A549 (cell line): ENCODE results near the gene CNOT6. TPM values are rescaled to one million over a fixed set of nuclear protein-coding genes. Genes with fewer than 3 reads are reported as not detected.

Source experiments
- ATAC-seq, 2 experiments: fragments of 200-7000 bp in 1 of 2; fragments of >200 bp in 1 of 2; cut with Nextera tagmentation in 1 of 2; cut with Tn5 transposase in 1 of 2; 3 replicates each; pipeline versions ENCODE4 v1.8.0 to v1.9.1; 2018 to 2020; ENCODE audit warnings: mild to moderate bottlenecking in 1 of 2, moderate library complexity in 1 of 2
- CTCF ChIA-PET: fragments of 300-600 bp; sonication (Branson Sonifier 250); formaldehyde crosslinking; extraction: SDS; loops from one replicate; lab custom pipeline; 2021; ENCODE audit warnings: antibody characterized with exemption, inconsistent platforms; lab: Yijun Ruan, JAX
- POLR2A ChIA-PET: fragments of 350-600 bp; formaldehyde crosslinking; extraction: SDS; loops from one replicate; lab custom pipeline; 2021; ENCODE audit warnings: antibody characterized with exemption, inconsistent platforms; lab: Yijun Ruan, JAX
- DNase-seq, 2 experiments: peaks; one replicate each; pipeline versions ENCODE4 v3.0.0 to v3.0.0-alpha.2; 2011 to 2016; ENCODE audit warnings: low read depth in 1 of 2, low spot score in 1 of 2
- FAIRE-seq: peaks from 2 replicates; lab custom pipeline; 2011; peaks lifted over from hg19 to GRCh38; lab: Jason Lieb, UNC
- H3K27ac ChIP-seq, 2 experiments: fragments of >200 bp; sonication (Bioruptor Twin); formaldehyde crosslinking; 3 replicates each; pipeline ENCODE4 v1.5.1; 2016 to 2017
- H3K4me1 ChIP-seq: fragments of >200 bp; sonication (Bioruptor Twin); formaldehyde crosslinking; 3 replicates; pipeline ENCODE4 v1.6.1; 2016
- H3K4me2 ChIP-seq: fragments of >200 bp; sonication (Bioruptor Twin); formaldehyde crosslinking; 3 replicates; pipeline ENCODE4 v1.6.1; 2016
- H3K4me3 ChIP-seq: fragments of >200 bp; sonication (Bioruptor Twin); formaldehyde crosslinking; 3 replicates; pipeline ENCODE4 v1.5.1; 2016
- H3K9me3 ChIP-seq: fragments of >200 bp; sonication (Bioruptor Twin); formaldehyde crosslinking; 3 replicates; pipeline ENCODE4 v1.6.1; 2016
- EHMT2 ChIP-seq: fragments of 200-600 bp; sonication (generic); IDR thresholded peaks from 2 replicates; pipeline ENCODE4 v1.6.1; 2016; ENCODE audit warnings: antibody characterized with exemption, low read depth, mild to moderate bottlenecking, moderate library complexity
- ESRRA ChIP-seq: fragments of 150-350 bp; IDR thresholded peaks from 2 replicates; pipeline ENCODE4 v1.6.1; 2014; ENCODE audit warnings: mild to moderate bottlenecking, low read length, borderline replicate concordance
- FOSL2 ChIP-seq, 2 experiments: fragments of 450-650 bp in 1 of 2; fragments of >200 bp in 1 of 2; sonication (Bioruptor Twin) in 1 of 2; formaldehyde crosslinking; IDR thresholded peaks; 2 replicates each; pipeline versions ENCODE4 v1.5.0 to v1.6.1; 2016 to 2020; ENCODE audit warnings: mild to moderate bottlenecking in 1 of 2, moderate library complexity in 1 of 2
- GATA3 ChIP-seq: IDR thresholded peaks from 2 replicates; pipeline ENCODE4 v1.6.1; 2012; ENCODE audit warnings: borderline replicate concordance
- HEYL ChIP-seq: fragments of 250-450 bp; sonication (Bioruptor Pico); IDR thresholded peaks from 2 replicates; pipeline ENCODE4 v1.8.0; 2021; ENCODE audit warnings: mild to moderate bottlenecking, moderate library complexity
- HOXA7 ChIP-seq: fragments of 250-450 bp; sonication (Bioruptor Pico); IDR thresholded peaks from 2 replicates; pipeline ENCODE4 v1.5.0; 2020; ENCODE audit warnings: mild to moderate bottlenecking, moderate library complexity
- HOXB13 ChIP-seq: fragments of 250-450 bp; sonication (Bioruptor Pico); IDR thresholded peaks from 2 replicates; pipeline ENCODE4 v1.5.0; 2020; ENCODE audit warnings: low read depth, mild to moderate bottlenecking, moderate library complexity
- HOXB5 ChIP-seq: fragments of 250-450 bp; sonication (Bioruptor Pico); IDR thresholded peaks from 2 replicates; pipeline ENCODE4 v1.5.0; 2020; ENCODE audit warnings: mild to moderate bottlenecking, moderate library complexity
- MAZ ChIP-seq: fragments of 150-350 bp; IDR thresholded peaks from 2 replicates; pipeline ENCODE4 v1.6.1; 2014; ENCODE audit warnings: antibody characterized with exemption, low read depth, low read length, borderline replicate concordance
- NFE2L2 ChIP-seq: fragments of 150-350 bp; conservative IDR thresholded peaks from 2 replicates; pipeline ENCODE4 v1.6.1; 2014; ENCODE audit warnings: low read length
- NPAS2 ChIP-seq: fragments of 250-450 bp; sonication (Bioruptor Pico); IDR thresholded peaks from 2 replicates; pipeline ENCODE4 v1.8.0; 2022; ENCODE audit warnings: mild to moderate bottlenecking, moderate library complexity, borderline replicate concordance
- RARB ChIP-seq: fragments of 250-450 bp; sonication (Bioruptor Pico); IDR thresholded peaks from 2 replicates; pipeline ENCODE4 v1.8.0; 2021; ENCODE audit warnings: mild to moderate bottlenecking, moderate library complexity
- RNF2 ChIP-seq: fragments of 200-600 bp; sonication (generic); IDR thresholded peaks from 2 replicates; pipeline ENCODE4 v1.6.1; 2016; ENCODE audit warnings: low read depth, mild to moderate bottlenecking, antibody characterized with exemption, moderate library complexity, borderline replicate concordance
- TFCP2L1 ChIP-seq: fragments of 250-450 bp; sonication (Bioruptor Pico); IDR thresholded peaks from 2 replicates; pipeline ENCODE4 v1.5.0; 2021; ENCODE audit warnings: mild to moderate bottlenecking
- ZC3H11A ChIP-seq: fragments of 450-650 bp; IDR thresholded peaks from 2 replicates; pipeline ENCODE4 v1.6.1; 2014; ENCODE audit warnings: antibody characterized with exemption, mild to moderate bottlenecking
- ZFP36 ChIP-seq: fragments of 450-650 bp; IDR thresholded peaks from 2 replicates; pipeline ENCODE4 v1.6.1; 2014; ENCODE audit warnings: borderline replicate concordance; ENCODE audit not compliant: partially characterized antibody
- ZNF302 ChIP-seq: fragments of 250-450 bp; sonication (Bioruptor Pico); IDR thresholded peaks from 2 replicates; pipeline ENCODE4 v1.9.0; 2021; ENCODE audit warnings: inconsistent platforms, mild to moderate bottlenecking, moderate library complexity
- WGBS: methylation state at CpG from one replicate; pipeline ENCODE4 v1.1.6; 2017; ENCODE audit errors: missing lambda C conversion rate; 5-methylcytosine and 5-hydroxymethylcytosine counted together
- polyA plus RNA-seq, 4 experiments: library from polyadenylated mRNA; depleted of rRNA in 3 of 4; stranded (reverse); fragments of >200 nt; fragmentation: RNase III in 1 of 4; extraction: RNeasy Plus Mini Kit Qiagen cat#74134 plus additional on column Dnase treatment in 1 of 4; gene quantifications; 2 replicates in 3 of 4; 3 replicates in 1 of 4; pipeline ENCODE4 v1.2.3, GENCODE V29; 2011 to 2017
- TF ChIP-seq, protein P1 (sequence below): fragments of 450-650 bp; IDR thresholded peaks from 2 replicates; pipeline ENCODE4 v1.6.1; 2014; ENCODE audit warnings: antibody characterized with exemption
- TF ChIP-seq, protein P2 (sequence below): IDR thresholded peaks from 2 replicates; pipeline ENCODE4 v1.6.1; 2012; ENCODE audit warnings: low read depth, borderline replicate concordance
- TF ChIP-seq, protein P3 (sequence below): fragments of 250-450 bp; sonication (Bioruptor Pico); IDR thresholded peaks from 2 replicates; pipeline ENCODE4 v1.5.0; 2020; ENCODE audit warnings: low read depth, mild to moderate bottlenecking, moderate library complexity

CNOT6 gene
- polyA plus RNA-seq, 2 of the 4 experiments (the other 2 are of a cell fraction) = 18.2 to 28.5 TPM

DNA sequence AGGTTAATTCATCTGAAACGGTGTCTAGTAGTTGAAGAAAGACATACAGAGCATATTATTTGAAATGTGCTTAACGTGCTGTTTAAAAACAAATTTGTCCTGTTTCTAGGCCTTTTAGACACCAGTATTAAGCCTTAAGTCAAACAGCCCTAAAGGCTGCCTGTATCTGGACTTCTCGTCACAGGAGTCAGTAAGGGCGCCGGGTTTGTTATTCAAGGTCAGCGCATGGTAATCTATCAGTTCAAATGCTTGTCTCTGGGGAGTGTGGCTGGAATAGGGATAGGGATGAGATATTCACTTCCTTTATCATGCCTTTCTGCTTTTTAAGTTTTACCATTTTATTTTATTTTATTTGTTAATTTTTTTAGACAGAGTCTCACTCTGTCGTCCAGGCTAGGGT lies 9.4 kb upstream of the CNOT6 start:
- ATAC-seq (no peak; a peak in 1 of 6 replicates), DNase-seq (no peak), FAIRE-seq (no peak)
- H3K4me1 ChIP-seq = 0 out of 3 replicates have a peak, but pooled peaks cover 3% of the 10 kb centered on the region
- H3K9me3 ChIP-seq = no peaks in the 10 kb centered on the region
- H3K27ac ChIP-seq = 0 out of 6 replicates have a peak overlapping the region, but pooled peaks of 1 of the 2 experiments have one; percentile 35
- no peak overlapping the region for H3K4me3 ChIP-seq
- 89% methylated on average over 7 of the region's 7 CpGs for WGBS
- no peak for TF ChIP-seq NFE2L2
- TF ChIP-seq, protein P1, sequence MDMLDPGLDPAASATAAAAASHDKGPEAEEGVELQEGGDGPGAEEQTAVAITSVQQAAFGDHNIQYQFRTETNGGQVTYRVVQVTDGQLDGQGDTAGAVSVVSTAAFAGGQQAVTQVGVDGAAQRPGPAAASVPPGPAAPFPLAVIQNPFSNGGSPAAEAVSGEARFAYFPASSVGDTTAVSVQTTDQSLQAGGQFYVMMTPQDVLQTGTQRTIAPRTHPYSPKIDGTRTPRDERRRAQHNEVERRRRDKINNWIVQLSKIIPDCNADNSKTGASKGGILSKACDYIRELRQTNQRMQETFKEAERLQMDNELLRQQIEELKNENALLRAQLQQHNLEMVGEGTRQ = no peak
- TF ChIP-seq EHMT2 = no peak
- no peak for TF ChIP-seq FOSL2 (IDR thresholded peaks at IDR 0.05)
- TF ChIP-seq FOSL2 (CRISPR knock-in tag; IDR thresholded peaks at IDR 0.05) = no peak
- no peak for TF ChIP-seq HEYL
- no peak for TF ChIP-seq ZFP36
- TF ChIP-seq TFCP2L1 (CRISPR knock-in tag) = no peak
- no peak for TF ChIP-seq HOXB5 (CRISPR knock-in tag)
- TF ChIP-seq, protein P2, sequence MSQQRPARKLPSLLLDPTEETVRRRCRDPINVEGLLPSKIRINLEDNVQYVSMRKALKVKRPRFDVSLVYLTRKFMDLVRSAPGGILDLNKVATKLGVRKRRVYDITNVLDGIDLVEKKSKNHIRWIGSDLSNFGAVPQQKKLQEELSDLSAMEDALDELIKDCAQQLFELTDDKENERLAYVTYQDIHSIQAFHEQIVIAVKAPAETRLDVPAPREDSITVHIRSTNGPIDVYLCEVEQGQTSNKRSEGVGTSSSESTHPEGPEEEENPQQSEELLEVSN = no peak
- TF ChIP-seq MAZ = no peak
- no peak for TF ChIP-seq GATA3
- TF ChIP-seq RARB (CRISPR knock-in tag) = no peak
- TF ChIP-seq ZNF302 (CRISPR knock-in tag) = no peak
- no peak for TF ChIP-seq HOXA7
- CTCF ChIA-PET = interaction anchor here (0.6 to 23.6 kb wide), 13 partner anchors 11 to 633 kb away, joined by 3 to 344 read pairs (median 3); partner anchors contain the start of gene MAPK9
- no peak overlapping the region for H3K4me2 ChIP-seq
- POLR2A ChIA-PET = interaction anchor here (1.0 kb wide), 1 partner anchor 189 kb away, joined by 3 read pairs; no protein-coding TSS in a partner anchor

- CTCF ChIA-PET = interaction anchor here (0.8 to 0.9 kb wide), 2 partner anchors 15 to 142 kb away, joined by 3 to 5 read pairs; no protein-coding TSS in a partner anchor
- ATAC-seq (no peak), DNase-seq (no peak), FAIRE-seq (no peak)
- TF ChIP-seq NPAS2 (CRISPR knock-in tag) = no peak
- TF ChIP-seq RNF2 = no peak
- TF ChIP-seq, protein P3, sequence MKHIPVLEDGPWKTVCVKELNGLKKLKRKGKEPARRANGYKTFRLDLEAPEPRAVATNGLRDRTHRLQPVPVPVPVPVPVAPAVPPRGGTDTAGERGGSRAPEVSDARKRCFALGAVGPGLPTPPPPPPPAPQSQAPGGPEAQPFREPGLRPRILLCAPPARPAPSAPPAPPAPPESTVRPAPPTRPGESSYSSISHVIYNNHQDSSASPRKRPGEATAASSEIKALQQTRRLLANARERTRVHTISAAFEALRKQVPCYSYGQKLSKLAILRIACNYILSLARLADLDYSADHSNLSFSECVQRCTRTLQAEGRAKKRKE (CRISPR knock-in tag) = no peak
- no peak for TF ChIP-seq TFCP2L1 (CRISPR knock-in tag)
- TF ChIP-seq, protein P2 = no peak
- TF ChIP-seq ZC3H11A = no peak
- no peak for TF ChIP-seq ESRRA
- TF ChIP-seq HOXB13 (CRISPR knock-in tag) = no peak
- Histone ChIP-seq H3K4me3 (no peak overlapping the region), H3K4me2 (no peak overlapping the region), H3K4me1 (0 out of 3 replicates have a peak, but pooled peaks cover 3% of the 10 kb centered on the region), H3K27ac (no peak overlapping the region), H3K9me3 (no peaks in the 10 kb centered on the region)
- 90% methylated on average over 9 of the region's 9 CpGs for WGBS
- POLR2A ChIA-PET = no interaction called here
Measured at GRCh38 chr5:180486636-180487149, 7.5 kb upstream of the CNOT6 start.
